Measurements from ENCODE around the gene CFAP410. TPM values are rescaled to one million over a fixed set of nuclear protein-coding genes. Genes with fewer than 3 reads are reported as not detected.

CFAP410 gene
- total and polyA plus RNA-seq, 2 of the 8 experiments (the other 6 are each of a cell fraction or from before 2014, with no cell fraction given), result 10.6 to 12.0 TPM

GRCh38 chr21:44371596-44371995 lies 32.4 kb upstream of the CFAP410 start:
- H3K36me3 ChIP-seq (ENCODE audit: control insufficient read depth in 2 of 4, insufficient read depth in 4 of 4, low read length in 3 of 4), result no peaks in the 10 kb centered on the region
- no peak overlapping the region for H3K27ac ChIP-seq (ENCODE audit: low read depth, low read length)
- no peak overlapping the region for H3K9ac ChIP-seq (replicated peaks in 1 of 4; ENCODE audit: extremely low read depth in 1 of 4, low read depth in 3 of 4, low read length in 3 of 4)
- ChIA-PET POLR2A (ENCODE audit: partially characterized antibody) (no interaction called here), CTCF (ENCODE audit: partially characterized antibody) (interaction anchor here (0.6 to 1.1 kb wide), 2 partner anchors 10 to 108 kb away, joined by 3 read pairs; no protein-coding TSS in a partner anchor)
- no peak overlapping the region for H3K23ac ChIP-seq (ENCODE audit: insufficient read length)
- peaks cover 3% of the 10 kb centered on the region; the same call in 1 of the 2 replicates for H3K23me2 ChIP-seq (ENCODE audit: low read depth, low read length)
- no peak overlapping the region for H2BK12ac ChIP-seq (ENCODE audit: low read depth, low read length)
- FAIRE-seq, result no peak
- H3K56ac ChIP-seq (replicated peaks; ENCODE audit: insufficient read length, low read depth, low read length), result no peak overlapping the region
- H3K4me1 ChIP-seq (replicated peaks in 1 of 4; ENCODE audit: control insufficient read depth in 3 of 4, insufficient read depth in 4 of 4, low read length in 3 of 4), result peaks cover 0 to 12% (median 7%) of the 10 kb centered on the region in 4 experiments; a peak in 6 of 7 replicates
- H2AK5ac ChIP-seq (ENCODE audit: low read depth, low read length), result no peak overlapping the region
- WGBS, 2 experiments (ENCODE audit: extremely low coverage in 1 of 2, insufficient coverage in 1 of 2, insufficient read length in 1 of 2, insufficient replicate concordance in 2 of 2, low coverage in 1 of 2, low lambda C conversion rate in 2 of 2, missing lambda C conversion rate in 1 of 2), result 84% methylated on average over 6 of the region's 6 CpGs; no CpG with 5 or more reads in 1 of the 2 experiments
- H3K14ac ChIP-seq (ENCODE audit: insufficient read length), result no peak overlapping the region
- H3K4me3 ChIP-seq (ENCODE audit: extremely low read depth in 1 of 4, insufficient read depth in 2 of 4, low read depth in 3 of 4, low read length in 4 of 4), result no peak overlapping the region
- H4K5ac ChIP-seq (ENCODE audit: insufficient read length, low read depth, low read length), result no peak overlapping the region
- no peak overlapping the region for H4K8ac ChIP-seq (ENCODE audit: extremely low read depth, insufficient read depth, low read length)
- no peak for TF ChIP-seq BACH1 (IDR thresholded peaks at IDR 0.05; ENCODE audit: low read length)
- no peak for TF ChIP-seq KDM4A (IDR thresholded peaks at IDR 0.05; ENCODE audit: low read depth, low read length, severe bottlenecking)
- TF ChIP-seq KDM1A (IDR thresholded peaks at IDR 0.05; ENCODE audit: borderline replicate concordance, low read length), result no peak
- TF ChIP-seq TBP (IDR thresholded peaks at IDR 0.05; ENCODE audit: low read depth, low read length), result no peak
- TF ChIP-seq HDAC2 (IDR thresholded peaks at IDR 0.05; ENCODE audit: borderline replicate concordance in 1 of 2, low read depth in 2 of 2, low read length in 2 of 2), result no peak
- TF ChIP-seq ATF3 (IDR thresholded peaks at IDR 0.05; ENCODE audit: insufficient read depth, low read depth, low read length), result no peak
- TF ChIP-seq SIRT6 (IDR thresholded peaks at IDR 0.05; ENCODE audit: low read length), result no peak
- no peak for TF ChIP-seq SP4 (IDR thresholded peaks at IDR 0.05; ENCODE audit: low read length)
- no peak for TF ChIP-seq MAX (IDR thresholded peaks at IDR 0.05)
- TF ChIP-seq KDM5A (IDR thresholded peaks at IDR 0.05; ENCODE audit: low read length), result no peak
- H2BK15ac ChIP-seq (ENCODE audit: low read length), result no peak overlapping the region
- no peaks in the 10 kb centered on the region for H3K79me1 ChIP-seq (ENCODE audit: low read depth, low read length)
- H3K27me3 ChIP-seq (replicated peaks in 1 of 4; ENCODE audit: control insufficient read depth in 3 of 4, extremely low read depth in 1 of 4, insufficient read depth in 3 of 4, low read length in 3 of 4), result peaks cover 0 to 20% (median 15%) of the 10 kb centered on the region in 4 experiments; a peak in 6 of 7 replicates
- no peak overlapping the region for H4K91ac ChIP-seq (replicated peaks; ENCODE audit: insufficient read length, low read length)
- no peak overlapping the region for H3K4ac ChIP-seq (replicated peaks; ENCODE audit: insufficient read length, low read depth, low read length)
- H3K18ac ChIP-seq (ENCODE audit: extremely low read depth, low read length), result no peak overlapping the region
- H2BK20ac ChIP-seq (ENCODE audit: low read length), result no peak overlapping the region
- H3K79me2 ChIP-seq (ENCODE audit: control insufficient read depth in 1 of 2, insufficient read depth in 2 of 2, low read length in 2 of 2), result no peaks in the 10 kb centered on the region
- no peak overlapping the region for H2BK5ac ChIP-seq (ENCODE audit: low read depth, low read length)
- DNase-seq (ENCODE audit: low read depth in 1 of 2, low spot score in 2 of 2), result no peak
- H3K4me2 ChIP-seq (ENCODE audit: insufficient read depth in 1 of 2, low read depth in 2 of 2, low read length in 2 of 2), result no peak overlapping the region
- no peaks in the 10 kb centered on the region for H4K20me1 ChIP-seq (replicated peaks in 1 of 2; ENCODE audit: control insufficient read depth in 1 of 2, insufficient read depth in 2 of 2, low read length in 2 of 2)
- H2BK120ac ChIP-seq (replicated peaks; ENCODE audit: low read depth, low read length), result no peak overlapping the region
- no peak overlapping the region for H2AFZ ChIP-seq (ENCODE audit: low read length)
- H3K9me3 ChIP-seq (ENCODE audit: insufficient read depth in 2 of 2, low read depth in 1 of 2, low read length in 1 of 2), result peaks cover 6 to 14% of the 10 kb centered on the region in 2 experiments; a peak in 3 of 4 replicates

Measured in H1 (cell line).